GM21515 (cell line): ENCODE measurements around the gene PAPPA.

Experiments used
- ATAC-seq: cut with Tn5 transposase; IDR thresholded peaks from one replicate; pipeline ENCODE4 v1.9.1; 2021; ENCODE audit not compliant: unreplicated experiment

The PAPPA gene

GRCh38 chr9:116178481-116179211 lies 25.1 kb downstream of the PAPPA start:
- ATAC-seq = no peak

GRCh38 chr9:116179568-116179967 lies 26.0 kb downstream of the PAPPA start:
- ATAC-seq = no peak

GRCh38 chr9:116181853-116182610 lies 28.4 kb downstream of the PAPPA start:
- ATAC-seq = no peak

- ATAC-seq = no peak
These were observed 29.3 kb downstream of the PAPPA start for GRCh38 chr9:116182876-116183275.

- no peak for ATAC-seq
These were observed 34.1 kb downstream of the PAPPA start for GRCh38 chr9:116187570-116188170.

GRCh38 chr9:116189683-116190082 lies 36.1 kb downstream of the PAPPA start:
- ATAC-seq = no peak

- ATAC-seq = no peak
These were observed 37.2 kb downstream of the PAPPA start for GRCh38 chr9:116190637-116191396.

- ATAC-seq = no peak
These were observed 38.2 kb downstream of the PAPPA start for GRCh38 chr9:116191576-116192415.

GRCh38 chr9:116193636-116194035 lies 40.0 kb downstream of the PAPPA start:
- no peak for ATAC-seq

GRCh38 chr9:116196806-116197205 lies 43.2 kb downstream of the PAPPA start:
- no peak for ATAC-seq

GRCh38 chr9:116198344-116198743 lies 44.8 kb downstream of the PAPPA start:
- no peak for ATAC-seq

GRCh38 chr9:116202219-116202912 lies 48.8 kb downstream of the PAPPA start:
- no peak for ATAC-seq

- no peak for ATAC-seq
These were observed 50.8 kb downstream of the PAPPA start for GRCh38 chr9:116204252-116204882.

GRCh38 chr9:116207371-116208111 lies 54.0 kb downstream of the PAPPA start:
- no peak for ATAC-seq

GRCh38 chr9:116208417-116209232 lies 55.0 kb downstream of the PAPPA start:
- ATAC-seq = no peak

GRCh38 chr9:116209414-116210116 lies 56.0 kb downstream of the PAPPA start:
- no peak for ATAC-seq

- no peak for ATAC-seq
These were observed 59.5 kb downstream of the PAPPA start for GRCh38 chr9:116212986-116213692.
